Measurements from ENCODE around the gene FNIP1.

The FNIP1 gene

GRCh38 chr5:131751506-131751905, 45.3 kb downstream of the FNIP1 start:
- Histone ChIP-seq H3K9ac (ENCODE audit: low read depth, low read length, poor library complexity, severe bottlenecking) (no peak overlapping the region), H3F3A (ENCODE audit: low read depth) (peaks cover 14% of the 10 kb centered on the region), H3K79me2 (ENCODE audit: insufficient read depth, low read length) (peaks cover 76% of the 10 kb centered on the region), H3K4me1 (ENCODE audit: insufficient read depth, low read length, poor library complexity, severe bottlenecking) (peaks cover 40% of the 10 kb centered on the region), H2AFZ (ENCODE audit: low read length) (no peak overlapping the region), H4K20me1 (ENCODE audit: insufficient read depth, low read length, poor library complexity, severe bottlenecking) (peaks cover 3% of the 10 kb centered on the region), H3K36me3 (ENCODE audit: insufficient read depth, low read length) (no peaks in the 10 kb centered on the region), H3K4me2 (ENCODE audit: low read depth, low read length, poor library complexity, severe bottlenecking) (no peak overlapping the region), H3K9me3 (ENCODE audit: insufficient read depth, low read depth, low read length) (no peaks in the 10 kb centered on the region), H3K27me3 (ENCODE audit: insufficient read depth, low read length, poor library complexity, severe bottlenecking) (no peaks in the 10 kb centered on the region), H3K9me2 (replicated peaks; ENCODE audit: low read depth, low read length) (no peaks in the 10 kb centered on the region), H3K4me3 (ENCODE audit: low read length, poor library complexity, severe bottlenecking) (no peak overlapping the region)
- TF ChIP-seq EZH2phosphoT487 (IDR thresholded peaks at IDR 0.05; ENCODE audit: borderline replicate concordance) (no peak), CTCF (conservative IDR thresholded peaks at IDR 0.05; ENCODE audit: low read length) (no peak)

GRCh38 chr5:131749723-131750470, 46.9 kb downstream of the FNIP1 start:
- peaks cover 3% of the 10 kb centered on the region for H4K20me1 ChIP-seq (ENCODE audit: insufficient read depth, low read length, poor library complexity, severe bottlenecking)
- no peak overlapping the region for H3K4me2 ChIP-seq (ENCODE audit: low read depth, low read length, poor library complexity, severe bottlenecking)
- no peak overlapping the region for H2AFZ ChIP-seq (ENCODE audit: low read length)
- no peaks in the 10 kb centered on the region for H3K9me3 ChIP-seq (ENCODE audit: insufficient read depth, low read depth, low read length)
- H3K36me3 ChIP-seq (ENCODE audit: insufficient read depth, low read length) = no peaks in the 10 kb centered on the region
- no peak overlapping the region for H3K4me3 ChIP-seq (ENCODE audit: low read length, poor library complexity, severe bottlenecking)
- no peaks in the 10 kb centered on the region for H3K9me2 ChIP-seq (replicated peaks; ENCODE audit: low read depth, low read length)
- H3K4me1 ChIP-seq (ENCODE audit: insufficient read depth, low read length, poor library complexity, severe bottlenecking) = peaks cover 39% of the 10 kb centered on the region
- no peak for TF ChIP-seq CTCF (conservative IDR thresholded peaks at IDR 0.05; ENCODE audit: low read length)
- H3K27me3 ChIP-seq (ENCODE audit: insufficient read depth, low read length, poor library complexity, severe bottlenecking) = no peaks in the 10 kb centered on the region
- peaks cover 17% of the 10 kb centered on the region for H3F3A ChIP-seq (ENCODE audit: low read depth)
- H3K79me2 ChIP-seq (ENCODE audit: insufficient read depth, low read length) = peaks cover 75% of the 10 kb centered on the region
- H3K9ac ChIP-seq (ENCODE audit: low read depth, low read length, poor library complexity, severe bottlenecking) = no peak overlapping the region

GRCh38 chr5:131749138-131749537, 47.7 kb downstream of the FNIP1 start:
- Histone ChIP-seq H3K9me3 (ENCODE audit: insufficient read depth, low read depth, low read length) (no peaks in the 10 kb centered on the region), H3K27me3 (ENCODE audit: insufficient read depth, low read length, poor library complexity, severe bottlenecking) (no peaks in the 10 kb centered on the region), H3K9me2 (replicated peaks; ENCODE audit: low read depth, low read length) (no peaks in the 10 kb centered on the region), H2AFZ (ENCODE audit: low read length) (no peak overlapping the region), H3F3A (ENCODE audit: low read depth) (peaks cover 17% of the 10 kb centered on the region), H3K4me1 (ENCODE audit: insufficient read depth, low read length, poor library complexity, severe bottlenecking) (peaks cover 33% of the 10 kb centered on the region), H3K4me3 (ENCODE audit: low read length, poor library complexity, severe bottlenecking) (no peak overlapping the region), H3K79me2 (ENCODE audit: insufficient read depth, low read length) (peaks cover 72% of the 10 kb centered on the region), H3K36me3 (ENCODE audit: insufficient read depth, low read length) (no peaks in the 10 kb centered on the region), H3K4me2 (ENCODE audit: low read depth, low read length, poor library complexity, severe bottlenecking) (no peak overlapping the region), H4K20me1 (ENCODE audit: insufficient read depth, low read length, poor library complexity, severe bottlenecking) (peaks cover 3% of the 10 kb centered on the region), H3K9ac (ENCODE audit: low read depth, low read length, poor library complexity, severe bottlenecking) (no peak overlapping the region)
- TF ChIP-seq EZH2phosphoT487 (IDR thresholded peaks at IDR 0.05; ENCODE audit: borderline replicate concordance) (no peak), CTCF (conservative IDR thresholded peaks at IDR 0.05; ENCODE audit: low read length) (no peak)

All from Loucy (cell line).